RWPE1 (cell line): ENCODE results near the gene MYO5B.

ENCODE experiments used
- CTCF ChIA-PET: fragments of 350-600 bp; sonication (Branson Sonifier 250); formaldehyde crosslinking; extraction: SDS; loops from one replicate; lab custom pipeline; 2021; lab: Yijun Ruan, JAX
- POLR2A ChIA-PET: fragments of 400-600 bp; formaldehyde crosslinking; extraction: SDS; loops from one replicate; lab custom pipeline; 2020; ENCODE audit warnings: antibody characterized with exemption; ENCODE audit not compliant: low non-redundant PET; lab: Yijun Ruan, JAX
- DNase-seq: peaks from one replicate; pipeline ENCODE4 v3.0.0; 2012; ENCODE audit warnings: low spot score
- H3K27ac ChIP-seq: fragments of 450-650 bp; 2 replicates; pipeline ENCODE4 v1.5.1; 2017
- TF ChIP-seq, protein P1 (sequence below): fragments of 450-650 bp; conservative IDR thresholded peaks from 2 replicates; pipeline ENCODE4 v1.5.1; 2017; ENCODE audit warnings: low read depth, mild to moderate bottlenecking

The MYO5B gene

DNA sequence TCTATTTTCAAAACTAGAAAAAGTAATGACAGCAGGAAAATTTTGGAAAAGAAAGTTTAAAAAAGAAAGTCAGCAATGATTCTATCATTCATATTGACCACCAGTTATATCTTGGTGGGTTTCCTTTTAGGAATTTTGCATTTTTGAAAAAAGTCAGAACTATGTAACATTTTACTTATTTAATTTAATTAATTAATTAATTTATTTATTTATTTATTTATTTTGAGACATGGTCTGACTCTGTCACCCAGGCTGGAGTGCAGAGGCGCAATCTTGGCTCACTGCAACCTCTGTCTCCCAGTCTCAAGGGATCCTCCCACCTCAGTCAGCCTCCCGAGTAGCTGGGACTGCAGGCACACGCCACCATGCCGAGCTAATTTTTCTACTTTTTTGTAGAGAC, 231.7 kb downstream of the MYO5B start:
- TF ChIP-seq, protein P1, sequence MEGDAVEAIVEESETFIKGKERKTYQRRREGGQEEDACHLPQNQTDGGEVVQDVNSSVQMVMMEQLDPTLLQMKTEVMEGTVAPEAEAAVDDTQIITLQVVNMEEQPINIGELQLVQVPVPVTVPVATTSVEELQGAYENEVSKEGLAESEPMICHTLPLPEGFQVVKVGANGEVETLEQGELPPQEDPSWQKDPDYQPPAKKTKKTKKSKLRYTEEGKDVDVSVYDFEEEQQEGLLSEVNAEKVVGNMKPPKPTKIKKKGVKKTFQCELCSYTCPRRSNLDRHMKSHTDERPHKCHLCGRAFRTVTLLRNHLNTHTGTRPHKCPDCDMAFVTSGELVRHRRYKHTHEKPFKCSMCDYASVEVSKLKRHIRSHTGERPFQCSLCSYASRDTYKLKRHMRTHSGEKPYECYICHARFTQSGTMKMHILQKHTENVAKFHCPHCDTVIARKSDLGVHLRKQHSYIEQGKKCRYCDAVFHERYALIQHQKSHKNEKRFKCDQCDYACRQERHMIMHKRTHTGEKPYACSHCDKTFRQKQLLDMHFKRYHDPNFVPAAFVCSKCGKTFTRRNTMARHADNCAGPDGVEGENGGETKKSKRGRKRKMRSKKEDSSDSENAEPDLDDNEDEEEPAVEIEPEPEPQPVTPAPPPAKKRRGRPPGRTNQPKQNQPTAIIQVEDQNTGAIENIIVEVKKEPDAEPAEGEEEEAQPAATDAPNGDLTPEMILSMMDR: no peak
- ChIA-PET CTCF (no interaction called here), POLR2A (no interaction called here)
- no peak for DNase-seq
- no peak overlapping the region for H3K27ac ChIP-seq

DNA sequence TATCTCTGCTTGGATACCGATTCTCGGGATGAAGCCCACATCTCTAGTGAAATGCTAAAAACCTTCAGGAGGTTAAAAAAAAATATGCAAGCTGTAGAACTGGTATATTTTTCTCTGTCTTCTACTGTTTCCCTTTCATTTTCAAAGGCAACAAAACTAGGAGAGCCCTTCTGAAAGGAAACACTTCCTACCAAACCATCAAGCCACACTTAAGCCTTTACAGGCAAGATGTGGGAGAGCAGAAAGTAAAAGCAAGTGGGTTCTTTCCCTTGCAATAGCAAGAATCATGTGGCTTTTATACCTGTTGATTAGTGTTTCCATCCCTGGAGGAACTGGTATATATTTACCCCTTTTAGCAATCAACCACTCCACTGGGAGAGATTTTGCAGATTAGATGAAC, 233.7 kb downstream of the MYO5B start:
- no peak overlapping the region for H3K27ac ChIP-seq
- DNase-seq: no peak
- CTCF ChIA-PET: no interaction called here
- TF ChIP-seq, protein P1: no peak
- POLR2A ChIA-PET: no interaction called here

DNA sequence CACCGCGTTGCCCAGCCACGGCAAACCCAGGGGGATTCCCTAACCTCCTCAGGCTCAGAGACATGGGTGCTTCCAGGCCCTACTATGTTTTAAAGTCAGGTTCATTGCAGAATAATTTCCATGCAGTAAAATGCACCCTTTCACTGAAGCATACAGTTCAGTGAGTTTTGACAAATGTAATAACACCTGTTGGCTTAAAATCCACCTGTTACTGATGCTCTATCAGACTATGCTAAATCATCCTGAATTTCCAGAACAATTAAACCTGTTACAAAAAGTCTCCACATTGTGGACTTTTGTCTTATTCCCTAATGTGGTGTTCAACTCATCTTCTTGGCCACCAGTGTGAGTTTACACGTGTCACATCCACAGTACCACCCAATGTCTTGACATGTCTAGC, 234.6 kb downstream of the MYO5B start:
- ChIA-PET CTCF (no interaction called here), POLR2A (no interaction called here)
- no peak for DNase-seq
- TF ChIP-seq, protein P1: no peak
- H3K27ac ChIP-seq: no peak overlapping the region

GRCh38 chr18:49959176-49959575, 235.8 kb downstream of the MYO5B start:
- ChIA-PET CTCF (no interaction called here), POLR2A (no interaction called here)
- no peak overlapping the region for H3K27ac ChIP-seq
- no peak for DNase-seq
- TF ChIP-seq, protein P1: no peak

GRCh38 chr18:49955263-49955662, 239.7 kb downstream of the MYO5B start:
- no peak overlapping the region for H3K27ac ChIP-seq
- TF ChIP-seq, protein P1: no peak
- DNase-seq: no peak
- ChIA-PET POLR2A (no interaction called here), CTCF (no interaction called here)

DNA sequence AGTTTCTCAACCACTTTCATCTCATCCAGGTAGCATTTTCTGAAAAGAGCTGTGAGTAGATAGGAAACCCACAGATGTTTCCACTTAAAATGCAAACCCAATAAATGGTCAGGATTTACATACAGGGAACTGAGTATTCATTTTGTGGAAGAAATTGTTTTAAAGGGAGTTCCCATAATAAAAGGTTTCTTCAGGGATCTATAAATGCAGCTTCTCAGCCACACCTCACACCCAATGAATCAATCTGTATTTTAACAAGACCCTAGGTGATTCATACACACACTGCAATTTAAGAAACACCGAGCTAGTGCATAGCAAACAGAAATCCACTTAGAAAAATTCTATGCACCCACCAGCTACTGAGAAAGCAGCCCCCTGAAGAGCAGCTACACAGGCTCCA, 241.6 kb downstream of the MYO5B start:
- CTCF ChIA-PET: no interaction called here
- POLR2A ChIA-PET: no interaction called here
- no peak for DNase-seq
- H3K27ac ChIP-seq: no peak overlapping the region
- TF ChIP-seq, protein P1: no peak

GRCh38 chr18:49949951-49950395, 245.0 kb downstream of the MYO5B start:
- ChIA-PET CTCF (no interaction called here), POLR2A (no interaction called here)
- TF ChIP-seq, protein P1: no peak
- DNase-seq: no peak
- no peak overlapping the region for H3K27ac ChIP-seq
